Measurements from ENCODE around the gene FGF18.
"Not testable (repeated sequence)": the region's sequence is repeated elsewhere in the genome, so short reads cannot be mapped to it uniquely, and the experiment has no call there.

- TF ChIP-seq CTCF (IDR thresholded peaks at IDR 0.05; ENCODE audit: insufficient read depth, low read length, poor library complexity, severe bottlenecking), result peak; percentile 11
- not testable (repeated sequence) for TF ChIP-seq EZH2phosphoT487 (conservative IDR thresholded peaks at IDR 0.05; ENCODE audit: low read length)
Measured at GRCh38 chr5:171370881-171371280, 48.6 kb upstream of the FGF18 start.

Data from SU-DHL-6 (cell line).